Mucosa of descending colon (tissue), 3 donors: ENCODE data around the gene SLC38A10. TPM values are rescaled to one million over a fixed set of nuclear protein-coding genes. Genes with fewer than 3 reads are reported as not detected.

ENCODE experiments used
- ATAC-seq: fragments of 200-7000 bp; cut with Tn5 transposase; one replicate; pipeline ENCODE4 v1.9.1; 2020; ENCODE audit warnings: mild to moderate bottlenecking, moderate library complexity
- DNase-seq, 3 donors: peaks; one replicate each; pipeline ENCODE4 v3.0.0-alpha.2; 2020
- H3K36me3 ChIP-seq: fragments of 200-600 bp; one replicate; pipeline ENCODE4 v1.8.0; 2021; ENCODE audit warnings: low read depth, mild to moderate bottlenecking
- H3K4me1 ChIP-seq: fragments of 200-600 bp; one replicate; pipeline ENCODE4 v1.8.0; 2021; ENCODE audit warnings: low read depth, mild to moderate bottlenecking
- H3K4me3 ChIP-seq: fragments of 200-600 bp; one replicate; pipeline ENCODE4 v1.8.0; 2021; ENCODE audit warnings: mild to moderate bottlenecking
- H3K9me3 ChIP-seq: fragments of 200-600 bp; one replicate; pipeline ENCODE4 v1.8.0; 2021; ENCODE audit warnings: mild to moderate bottlenecking
- intact Hi-C, 2 donors: fragments of 100-400 bp; cut with DNase I in 1 of 2; cut with micrococcal nuclease in 1 of 2; formaldehyde crosslinking; loops; one replicate each; pipeline versions ENCODE4 v1.11.0 to v1.11.1; 2022; cut with DNase I, micrococcal nuclease
- total RNA-seq, 3 donors: library from RNA; stranded (reverse); fragmentation: NEBNext Ultra II Directional in 2 of 3; extraction: Animal tissue kit (Norgen Biotek cat#: 25700) in 2 of 3; gene quantifications; one replicate each; pipeline versions ENCODE4 v1.2.1 to v1.2.4, GENCODE V29; 2021 to 2023
- TF ChIP-seq, protein P1 (sequence below): fragments of 200-600 bp; IDR thresholded peaks from one replicate; pipeline ENCODE4 v1.8.0; 2022; ENCODE audit warnings: antibody characterized with exemption, mild to moderate bottlenecking
- donor health status: DM: no; HTN: no; CAD: no; lungs with moderate emphysema.
- donor health status: DM: no; HTN: no; CAD: no.
- donor health status: DM: no; HTN: yes; CAD: no.

The SLC38A10 gene
- total RNA-seq, 3 donors from 2014 or later = 77.0 to 95.3 (median 94.0) TPM

DNA sequence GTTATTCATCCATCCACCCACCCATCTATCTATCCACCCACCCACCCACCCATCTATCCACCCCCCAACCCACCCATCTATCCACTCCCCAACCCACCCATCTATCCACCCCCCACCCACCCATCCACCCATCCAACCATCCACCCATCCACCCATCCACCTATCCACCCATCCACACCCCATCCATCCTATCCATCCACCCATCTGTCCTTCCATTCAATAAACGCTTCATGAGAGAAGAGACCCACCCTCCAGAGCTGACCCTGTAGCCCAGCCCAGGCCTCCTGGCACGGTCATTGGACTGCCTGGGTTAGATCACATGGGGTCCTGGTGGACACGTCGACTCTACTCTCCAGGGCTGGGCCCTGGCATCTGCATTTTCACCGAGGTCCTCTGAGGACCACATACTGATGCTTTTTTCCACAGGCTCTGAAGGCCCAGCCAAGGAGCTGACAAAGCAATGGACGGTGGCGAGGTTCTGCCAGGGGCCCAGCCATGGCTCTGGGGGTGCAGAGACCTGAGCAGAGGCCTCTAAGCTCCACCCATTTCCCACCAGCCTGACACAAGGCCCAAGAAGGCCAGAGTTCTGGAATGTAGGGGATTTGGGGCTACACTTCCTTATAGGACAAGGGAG, 41.3 kb upstream of the SLC38A10 start:
- Histone ChIP-seq H3K36me3 (no peaks in the 10 kb centered on the region), H3K4me3 (no peak overlapping the region), H3K9me3 (no peaks in the 10 kb centered on the region), H3K4me1 (peaks cover 46% of the 10 kb centered on the region)
- TF ChIP-seq, protein P1, sequence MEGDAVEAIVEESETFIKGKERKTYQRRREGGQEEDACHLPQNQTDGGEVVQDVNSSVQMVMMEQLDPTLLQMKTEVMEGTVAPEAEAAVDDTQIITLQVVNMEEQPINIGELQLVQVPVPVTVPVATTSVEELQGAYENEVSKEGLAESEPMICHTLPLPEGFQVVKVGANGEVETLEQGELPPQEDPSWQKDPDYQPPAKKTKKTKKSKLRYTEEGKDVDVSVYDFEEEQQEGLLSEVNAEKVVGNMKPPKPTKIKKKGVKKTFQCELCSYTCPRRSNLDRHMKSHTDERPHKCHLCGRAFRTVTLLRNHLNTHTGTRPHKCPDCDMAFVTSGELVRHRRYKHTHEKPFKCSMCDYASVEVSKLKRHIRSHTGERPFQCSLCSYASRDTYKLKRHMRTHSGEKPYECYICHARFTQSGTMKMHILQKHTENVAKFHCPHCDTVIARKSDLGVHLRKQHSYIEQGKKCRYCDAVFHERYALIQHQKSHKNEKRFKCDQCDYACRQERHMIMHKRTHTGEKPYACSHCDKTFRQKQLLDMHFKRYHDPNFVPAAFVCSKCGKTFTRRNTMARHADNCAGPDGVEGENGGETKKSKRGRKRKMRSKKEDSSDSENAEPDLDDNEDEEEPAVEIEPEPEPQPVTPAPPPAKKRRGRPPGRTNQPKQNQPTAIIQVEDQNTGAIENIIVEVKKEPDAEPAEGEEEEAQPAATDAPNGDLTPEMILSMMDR = no peak
- ATAC-seq (no peak), DNase-seq (no peak)
- intact Hi-C loops = no loop called here

DNA sequence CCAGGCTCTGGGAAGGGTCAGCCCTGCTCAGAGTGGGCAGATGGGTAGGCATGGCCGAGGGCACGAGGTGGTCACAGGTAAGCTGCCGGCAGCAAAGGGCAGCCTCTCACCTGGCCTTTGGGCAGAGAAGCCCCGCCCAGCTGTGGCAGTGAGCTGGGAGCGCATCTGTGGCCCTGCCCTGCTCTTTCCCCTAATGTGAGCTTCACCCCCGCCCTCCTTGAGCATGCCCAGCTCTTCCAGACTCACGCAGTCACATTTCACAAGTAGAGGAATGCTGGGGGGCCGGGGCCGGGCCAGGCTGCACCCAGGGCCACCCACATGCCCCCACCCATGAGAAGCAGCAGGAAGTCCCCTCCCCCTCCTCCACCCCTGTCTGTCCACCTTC, 40.7 kb upstream of the SLC38A10 start:
- peak; percentile 73 for ATAC-seq
- peak; percentile 77 to 83 (median 83) for DNase-seq

DNA sequence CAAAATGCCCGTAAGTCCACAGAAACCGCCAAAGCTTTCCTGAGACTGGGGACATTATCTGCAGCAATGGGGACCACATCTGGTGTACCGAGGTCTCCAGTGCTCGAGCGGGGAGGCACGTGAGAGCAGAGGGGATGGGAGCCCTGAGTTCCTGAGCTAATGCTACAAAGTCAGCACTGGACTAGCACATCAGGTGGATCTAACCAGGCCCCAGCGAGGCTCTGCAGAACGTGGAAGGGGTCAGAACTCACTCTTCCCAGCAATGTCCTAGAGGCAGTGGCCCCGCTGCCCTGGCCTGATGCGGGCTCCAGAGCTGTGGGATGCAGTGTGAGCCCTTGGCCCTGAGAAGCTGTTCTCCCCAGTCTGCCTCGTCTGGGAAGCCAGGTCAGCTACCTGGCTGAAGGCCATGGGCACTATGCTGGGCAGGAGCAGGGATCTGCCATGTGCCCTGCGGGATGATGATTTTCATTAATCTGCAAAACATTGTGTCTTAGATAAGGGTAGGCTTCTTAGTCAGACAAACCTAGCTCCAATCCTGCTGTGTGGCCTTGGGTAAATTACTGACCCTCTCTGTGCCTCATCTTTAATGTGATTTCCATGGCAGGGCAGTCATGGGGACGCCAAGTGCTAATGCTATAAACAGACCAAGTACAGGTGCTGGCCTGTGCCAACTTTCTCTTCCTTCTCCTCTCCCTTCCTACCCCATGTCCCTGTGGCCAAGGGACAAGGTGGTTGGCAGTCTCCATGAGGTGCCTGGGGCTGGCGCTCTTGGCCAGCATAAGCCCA, 40.1 kb upstream of the SLC38A10 start:
- H3K4me3 ChIP-seq = no peak overlapping the region
- intact Hi-C loops = no loop called here
- peaks cover 46% of the 10 kb centered on the region for H3K4me1 ChIP-seq
- no peak for DNase-seq
- no peaks in the 10 kb centered on the region for H3K9me3 ChIP-seq
- ATAC-seq = peak; percentile 23
- no peaks in the 10 kb centered on the region for H3K36me3 ChIP-seq
- TF ChIP-seq, protein P1 = no peak

More for the DNA sequence above, 40.7 kb upstream of the SLC38A10 start:
- H3K4me1 ChIP-seq = peaks cover 46% of the 10 kb centered on the region
- intact Hi-C loops = no loop called here
- no peaks in the 10 kb centered on the region for H3K36me3 ChIP-seq
- no peak overlapping the region for H3K4me3 ChIP-seq
- H3K9me3 ChIP-seq = no peaks in the 10 kb centered on the region
- TF ChIP-seq, protein P1 = no peak

DNA sequence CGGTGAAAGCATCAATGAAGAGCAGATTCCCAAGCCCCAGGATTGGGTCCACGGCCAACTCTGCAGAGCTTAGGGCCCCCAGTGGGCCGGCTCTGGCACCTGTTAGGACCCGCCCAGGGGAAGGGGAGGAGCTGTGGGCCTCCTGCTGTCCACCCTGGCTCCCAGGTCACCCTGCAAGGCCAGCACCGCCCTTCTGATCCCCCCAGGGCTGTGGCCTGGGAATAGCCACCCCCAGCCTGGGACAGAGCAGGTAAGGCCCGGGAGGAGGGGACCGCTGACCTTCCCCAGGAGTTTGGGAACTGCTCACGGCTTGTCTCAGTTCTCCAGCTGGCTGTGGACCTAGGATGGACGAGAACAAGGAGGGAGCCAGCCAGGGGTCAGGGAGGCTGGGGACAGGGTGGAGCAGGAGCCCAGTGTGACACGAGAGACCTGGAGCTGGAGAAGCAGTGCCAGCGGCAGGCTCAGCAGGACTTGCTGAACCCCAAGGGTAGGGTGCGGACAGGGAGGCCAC, 39.3 kb upstream of the SLC38A10 start:
- DNase-seq = peak in 1 of 3 donors; percentile 53
- no peak for ATAC-seq
- Histone ChIP-seq H3K4me3 (no peak overlapping the region), H3K4me1 (peaks cover 48% of the 10 kb centered on the region), H3K9me3 (no peaks in the 10 kb centered on the region), H3K36me3 (no peaks in the 10 kb centered on the region)
- intact Hi-C loops = no loop called here
- TF ChIP-seq, protein P1 = no peak

DNA sequence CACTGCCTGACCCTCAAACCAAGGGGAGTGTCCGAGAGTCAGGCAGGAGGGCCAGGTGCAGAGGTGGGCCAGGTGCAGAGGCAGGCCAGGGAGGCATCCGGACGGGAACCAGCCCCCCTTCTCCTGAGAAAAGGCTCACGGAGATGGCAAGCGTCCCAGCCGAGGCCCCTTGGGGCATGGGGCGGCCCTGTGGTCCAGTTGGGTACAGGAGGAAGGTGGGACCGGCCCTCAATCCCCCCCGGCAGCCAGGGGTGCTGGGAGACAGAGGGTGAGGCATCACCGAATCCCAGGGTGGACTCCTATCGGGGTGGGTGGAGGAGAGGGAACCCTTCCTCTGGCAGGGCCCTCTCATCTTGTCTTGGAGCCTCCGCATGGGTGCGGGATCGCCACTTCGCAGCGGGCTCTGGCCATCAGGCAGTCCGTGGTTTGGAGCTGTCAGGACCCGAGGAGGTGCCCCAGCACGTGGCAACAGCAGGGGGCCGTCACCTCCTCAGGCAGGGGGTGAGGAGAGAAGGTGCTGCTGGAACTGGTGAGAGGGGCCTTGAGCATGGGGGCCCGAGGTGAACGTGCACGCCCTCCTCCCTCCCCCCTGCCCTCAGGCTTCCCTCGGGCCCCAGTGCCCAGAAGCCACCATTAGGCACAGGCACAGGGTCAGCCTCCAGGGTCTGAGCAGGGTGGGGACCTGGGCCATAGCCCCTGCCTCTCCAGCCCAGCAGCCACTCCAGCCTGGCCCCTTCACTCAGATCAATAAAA, 38.7 kb upstream of the SLC38A10 start:
- no peaks in the 10 kb centered on the region for H3K9me3 ChIP-seq
- TF ChIP-seq, protein P1 = no peak
- intact Hi-C loops = no loop called here
- ATAC-seq (no peak), DNase-seq (peak in 1 of 3 donors; percentile 39)
- H3K4me1 ChIP-seq = peaks cover 48% of the 10 kb centered on the region
- H3K36me3 ChIP-seq = no peaks in the 10 kb centered on the region
- H3K4me3 ChIP-seq = no peak overlapping the region
